Retina (tissue), 1 donor: ENCODE measurements around the gene LUZP2.
"Not testable (repeated sequence)": the region's sequence is repeated elsewhere in the genome, so short reads cannot be mapped to it uniquely, and the experiment has no call there.

Experiments
- DNase-seq: peaks from one replicate; pipeline ENCODE4 v3.0.0-alpha.2; 2016

Gene LUZP2

DNA sequence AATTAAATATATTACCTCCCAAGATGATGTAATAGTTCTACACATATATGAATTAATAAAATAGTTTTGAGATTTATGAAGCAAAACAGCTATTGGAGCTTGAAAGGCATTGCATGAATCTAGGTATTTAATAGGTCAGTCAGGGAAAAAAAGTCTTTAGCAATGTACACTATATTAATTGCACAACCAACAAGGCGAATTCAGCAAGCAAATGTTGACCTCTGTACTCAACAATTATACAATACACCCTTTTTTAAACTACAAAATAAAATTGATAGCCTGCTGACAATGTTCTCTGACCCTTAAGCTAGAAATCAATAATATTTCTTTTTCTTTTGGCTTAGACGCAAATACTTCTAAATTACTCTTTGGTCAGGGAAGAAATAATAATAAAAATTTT, 345.5 kb downstream of the LUZP2 start:
- no peak for DNase-seq

DNA sequence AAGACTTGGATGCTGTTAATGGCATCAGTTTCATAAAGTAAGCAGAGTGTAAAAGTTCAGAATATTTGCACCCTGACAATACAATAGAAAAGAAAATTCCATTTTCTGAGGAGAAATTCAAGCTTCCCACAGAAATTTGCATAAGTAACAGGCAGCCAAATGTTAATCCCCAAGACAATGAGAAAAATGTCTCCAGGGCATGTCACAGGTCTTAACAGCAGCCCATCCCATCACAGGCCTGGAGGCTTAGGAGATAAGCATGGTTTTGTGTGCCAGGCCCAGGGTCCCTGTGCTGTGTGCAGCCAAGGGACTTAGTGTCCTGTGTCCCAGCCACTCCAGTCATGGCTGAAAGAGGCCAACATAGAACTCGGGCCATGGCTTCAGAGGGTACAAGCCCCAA, 347.6 kb downstream of the LUZP2 start:
- DNase-seq = no peak

DNA sequence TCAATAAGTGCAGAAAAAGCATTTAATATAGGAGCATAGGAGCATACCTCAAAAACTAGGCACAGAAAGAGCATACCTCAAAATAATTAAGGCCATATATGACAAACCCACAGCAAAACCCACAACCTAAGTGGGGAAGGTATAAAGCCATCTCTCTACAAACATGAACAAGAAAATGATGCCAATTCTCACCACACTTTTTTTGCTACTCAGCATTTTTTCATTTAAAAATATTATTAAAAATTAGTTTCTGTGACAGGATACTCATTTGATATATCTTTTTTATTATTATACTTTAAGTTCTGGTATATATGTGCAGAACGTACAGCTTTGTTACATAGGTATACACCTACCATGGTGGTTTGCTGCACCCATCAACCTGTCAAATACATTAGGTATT, 352.0 kb downstream of the LUZP2 start:
- no peak for DNase-seq

DNA sequence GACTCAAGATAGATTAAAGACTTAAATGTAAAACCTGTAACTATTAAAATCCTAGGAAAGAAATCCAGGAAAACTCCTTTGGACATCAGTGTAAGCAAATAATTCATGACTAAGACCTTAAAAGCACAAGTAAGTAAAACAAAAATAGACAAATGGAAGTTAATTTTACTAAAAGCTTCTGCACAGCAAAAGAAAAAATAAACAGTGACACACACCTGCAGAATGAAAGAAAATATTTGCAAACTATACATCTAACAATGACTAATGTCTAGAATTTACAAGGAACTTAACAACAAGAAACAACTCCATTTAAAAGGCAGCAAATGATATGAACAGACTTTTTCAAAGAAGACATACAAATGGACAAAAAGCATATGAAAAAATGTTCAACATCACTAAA, 359.1 kb downstream of the LUZP2 start:
- DNase-seq = no peak

DNA sequence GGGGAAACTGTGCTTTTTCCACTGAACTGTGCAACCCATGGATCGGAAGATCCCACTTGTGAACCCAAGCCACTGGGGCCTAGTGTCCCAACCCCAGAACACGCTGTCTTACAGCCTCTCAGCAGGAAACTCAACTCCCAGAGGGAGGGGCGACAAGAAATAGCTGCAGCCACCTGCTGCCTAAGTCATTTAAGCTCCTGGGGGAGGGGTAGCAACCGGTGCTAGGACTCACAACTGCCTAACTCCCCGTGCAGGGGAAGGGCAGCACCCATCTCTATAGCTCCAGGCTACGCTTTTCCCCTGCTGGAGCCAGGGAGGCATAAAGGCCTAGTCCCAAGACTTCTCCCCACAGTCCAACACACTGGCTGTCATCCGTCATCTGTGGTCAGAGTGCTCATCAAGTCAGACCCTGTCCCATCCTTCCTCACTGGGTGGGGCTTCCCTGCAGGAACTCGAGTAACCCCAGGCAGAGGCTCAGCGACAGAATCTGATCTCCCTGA, 363.0 kb downstream of the LUZP2 start:
- DNase-seq = no peak

DNA sequence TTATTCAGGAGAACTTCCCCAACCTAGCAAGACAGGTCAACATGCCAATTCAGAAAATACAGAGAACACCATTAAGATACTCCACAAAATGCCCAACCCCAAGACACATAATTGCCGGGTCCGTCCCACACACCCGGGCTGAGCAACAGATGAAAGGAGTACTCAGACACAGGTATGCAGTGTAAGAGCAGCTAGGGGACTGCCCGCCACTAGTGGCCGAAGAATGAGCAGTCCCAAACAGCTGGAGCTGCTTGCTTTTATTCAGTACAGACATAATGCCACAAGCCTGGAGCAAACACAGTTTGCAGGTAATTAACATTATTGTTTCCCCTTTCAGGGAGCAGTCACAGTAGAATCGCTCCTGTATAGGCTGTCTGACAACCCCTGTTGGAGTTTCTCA, 364.6 kb downstream of the LUZP2 start:
- DNase-seq = no peak

DNA sequence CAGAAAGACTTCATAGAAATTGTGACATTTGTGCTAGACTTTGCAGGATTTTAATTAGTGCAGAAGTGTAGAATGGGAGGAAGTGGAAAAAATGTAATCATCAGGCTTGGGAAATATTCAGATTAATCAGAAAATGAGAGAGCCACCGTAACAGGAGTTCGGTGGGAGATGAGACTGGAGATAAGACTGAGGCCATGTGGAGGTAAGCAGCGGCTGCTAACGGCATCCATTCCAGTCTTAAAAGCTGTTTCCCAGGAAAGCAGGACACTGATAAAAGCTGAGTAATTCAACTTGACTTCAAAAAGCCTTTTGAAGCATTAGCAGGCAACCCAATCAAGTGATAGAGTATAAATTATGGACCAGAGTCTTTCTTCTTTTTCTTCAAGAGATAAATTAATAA, 369.9 kb downstream of the LUZP2 start:
- DNase-seq = no peak

DNA sequence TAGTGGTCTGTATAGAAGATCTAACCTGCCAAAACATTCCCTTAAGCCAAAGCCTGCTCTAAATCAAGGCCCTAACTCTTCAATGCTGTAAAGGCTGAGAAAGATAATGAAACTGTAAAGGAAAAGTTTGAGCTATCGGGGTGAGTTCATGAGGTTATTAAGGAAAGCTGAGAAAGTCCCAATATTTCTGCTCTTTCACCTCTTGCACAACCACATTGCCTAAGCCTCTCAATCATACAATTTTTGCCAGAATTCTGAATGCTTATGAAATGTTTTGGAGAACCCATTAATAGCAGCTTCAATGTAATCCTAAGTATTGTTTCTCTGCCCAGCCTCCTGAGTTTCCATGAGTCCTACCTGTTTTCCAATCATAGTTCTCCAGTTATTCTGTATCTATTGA, 373.2 kb downstream of the LUZP2 start:
- DNase-seq = no peak

DNA sequence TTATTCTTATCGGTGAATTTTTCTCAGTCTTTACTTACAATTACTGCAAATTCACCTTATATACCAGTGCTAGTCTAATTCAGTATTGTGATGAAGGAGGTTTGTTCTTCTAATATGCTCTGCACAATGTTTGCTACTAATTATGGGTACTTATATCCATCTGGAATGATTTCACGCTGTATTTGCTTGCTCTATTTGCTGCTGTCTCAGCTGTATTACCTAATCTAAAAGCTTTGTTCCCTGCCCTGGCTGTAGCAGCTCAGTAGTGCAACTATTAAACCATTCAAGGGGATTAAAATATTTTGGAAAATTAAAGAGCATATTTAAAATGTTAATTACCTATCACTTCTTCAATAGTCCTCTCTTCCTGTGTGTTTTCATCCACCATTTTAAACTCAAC, 375.3 kb downstream of the LUZP2 start:
- DNase-seq = no peak

DNA sequence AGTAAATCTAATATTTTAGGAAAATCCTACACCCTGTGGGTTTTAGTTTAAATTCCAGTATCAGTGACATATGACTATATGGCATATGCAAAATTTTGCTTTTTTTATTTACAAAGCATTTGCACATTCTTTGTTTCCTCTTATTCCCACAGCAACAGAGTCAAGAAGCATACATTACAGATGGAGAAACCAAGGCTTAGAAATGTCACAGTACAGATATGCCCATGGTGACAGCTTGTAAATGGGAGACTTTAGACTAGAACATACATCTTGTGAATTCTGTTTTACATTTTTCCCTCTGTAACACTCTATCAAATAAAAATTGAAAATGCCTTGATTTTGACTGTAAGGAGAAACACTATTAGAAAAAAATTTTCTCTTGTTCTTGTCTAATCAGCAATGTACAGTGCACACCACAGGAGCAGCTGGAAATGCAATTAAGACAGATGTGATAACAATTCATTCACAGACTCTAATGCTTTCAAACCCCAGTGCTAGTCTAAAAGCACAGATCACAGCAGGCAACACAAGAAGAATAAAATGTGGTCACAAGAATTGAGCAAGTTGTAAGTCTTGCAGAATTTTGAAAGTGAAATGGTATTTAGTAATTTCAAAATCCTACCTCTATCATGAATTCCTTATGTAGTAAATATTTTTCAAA, 375.9 kb downstream of the LUZP2 start:
- no peak for DNase-seq

DNA sequence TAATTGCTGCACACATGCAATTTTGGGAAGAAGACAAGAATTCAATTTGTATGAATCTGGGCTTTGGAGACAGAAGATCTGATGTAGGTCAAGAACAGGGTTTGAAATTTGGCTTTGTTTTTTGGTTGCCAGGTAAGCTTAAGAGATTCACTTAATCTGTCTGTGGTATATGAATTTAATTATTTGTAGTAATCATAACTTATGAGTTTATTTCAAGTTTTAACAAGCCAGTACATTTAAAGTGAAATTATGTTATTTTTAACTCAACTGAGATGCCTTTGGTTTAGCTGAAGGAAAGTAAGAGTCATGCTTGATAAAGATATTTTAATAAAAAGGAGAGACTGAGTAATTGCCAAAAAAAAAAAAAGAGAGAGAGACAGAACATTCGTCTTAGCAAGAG, 384.1 kb downstream of the LUZP2 start:
- no peak for DNase-seq

DNA sequence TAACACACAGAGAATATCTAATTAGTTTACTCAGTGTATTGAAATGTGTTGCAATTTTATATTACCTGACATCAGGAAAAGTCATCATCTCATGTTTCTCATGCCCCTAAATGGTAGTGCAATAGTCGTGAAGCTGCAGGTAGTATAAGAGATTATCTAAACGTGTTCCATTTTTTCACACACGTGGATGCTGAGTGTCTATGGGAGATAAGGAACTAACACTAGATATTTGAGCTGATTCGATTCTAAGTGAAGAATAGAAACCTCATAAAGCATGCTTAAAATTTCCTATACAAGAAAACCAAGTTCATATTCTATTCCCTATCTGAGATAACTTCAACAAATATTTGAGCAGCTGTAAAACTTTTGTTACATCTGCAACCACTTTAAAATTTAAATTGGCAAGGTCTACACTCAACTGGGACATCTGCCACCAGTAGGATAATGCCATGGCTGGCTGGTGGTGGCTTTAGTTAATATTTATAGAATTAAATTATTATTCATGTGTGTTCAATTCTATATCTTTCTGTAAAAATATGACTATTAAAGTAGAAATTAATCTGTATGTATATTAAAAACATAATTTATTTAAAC, 388.8 kb downstream of the LUZP2 start:
- DNase-seq = no peak

DNA sequence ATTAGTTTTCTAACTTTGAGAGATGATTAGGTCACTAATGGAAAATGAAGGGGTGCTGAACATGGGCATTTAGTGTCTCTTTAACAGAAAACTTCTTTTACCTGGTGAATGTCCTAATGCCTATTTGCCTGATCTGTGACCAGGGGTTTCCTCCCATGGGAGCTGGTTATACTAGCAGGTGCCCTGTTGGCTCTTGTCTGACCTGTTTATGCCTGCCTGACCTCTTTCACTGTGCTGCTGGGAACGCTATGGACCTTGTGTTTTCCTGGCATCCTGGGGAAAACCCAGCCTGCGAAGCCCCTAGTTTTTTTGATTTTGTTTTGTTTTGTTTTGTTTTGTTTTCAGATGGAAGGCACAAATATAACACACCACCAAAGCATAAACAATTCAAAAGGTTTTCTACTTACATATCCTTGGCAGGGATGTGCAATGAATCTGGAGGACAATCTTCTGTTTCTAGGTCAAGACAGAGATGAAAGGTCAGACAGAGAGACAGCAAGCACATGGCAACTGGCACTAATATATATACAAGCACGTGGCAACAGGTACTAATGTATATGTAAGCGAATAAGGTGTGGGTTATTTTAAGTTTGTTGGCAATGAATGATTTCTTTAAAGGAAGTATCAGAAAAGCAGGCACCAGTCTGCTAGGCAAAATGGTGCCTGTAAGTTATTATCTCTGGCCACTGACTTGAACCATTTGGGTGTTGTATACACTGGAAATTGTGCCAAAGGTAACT, 390.2 kb downstream of the LUZP2 start:
- DNase-seq = no peak

DNA sequence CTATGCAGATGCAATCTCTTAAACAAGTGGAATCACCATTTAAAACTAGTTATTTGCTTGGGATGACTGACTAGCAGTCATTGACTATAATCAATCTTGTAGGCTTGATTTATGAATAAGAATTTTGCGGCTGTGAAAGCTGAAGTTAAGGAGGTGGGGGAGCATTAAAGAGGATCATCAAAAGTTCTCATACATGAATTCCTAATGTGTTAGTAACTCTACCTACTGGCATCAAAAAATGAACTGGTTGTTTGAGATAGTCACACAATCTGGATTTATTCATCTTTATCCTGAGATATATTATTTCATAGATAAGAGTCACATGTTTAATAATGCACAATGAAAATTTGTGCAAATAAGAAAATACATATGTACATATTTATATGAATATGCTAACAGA, 393.6 kb downstream of the LUZP2 start:
- DNase-seq = no peak

DNA sequence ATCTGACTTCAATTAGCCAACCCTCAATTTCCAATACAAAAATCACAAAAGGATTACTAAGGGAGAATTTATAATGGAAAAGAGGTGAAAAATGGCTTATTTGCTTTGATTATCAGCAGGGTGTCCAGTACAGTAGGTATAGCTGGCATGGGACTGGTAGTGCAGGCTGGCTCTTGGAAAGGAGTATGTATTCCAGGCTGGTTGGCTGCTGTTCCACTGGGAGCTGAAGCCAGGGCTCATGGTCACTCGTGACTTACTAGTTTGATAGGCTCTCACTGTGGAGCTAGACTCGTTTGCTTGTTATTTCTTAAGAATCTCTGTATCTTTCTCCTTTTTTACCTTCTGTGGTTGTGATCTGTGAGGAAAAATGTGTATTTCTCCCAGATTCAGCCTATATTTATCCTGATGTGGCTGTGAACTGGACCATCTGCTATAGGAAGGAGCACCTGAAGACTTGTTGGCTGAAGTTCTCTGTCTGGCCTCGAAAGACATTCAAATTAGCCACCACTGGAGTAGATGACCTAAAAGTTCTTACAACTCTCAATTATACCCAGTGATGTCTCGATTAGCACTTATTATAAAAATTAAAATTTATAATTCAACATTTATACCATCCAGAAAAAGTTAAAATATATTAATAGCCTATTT, 395.1 kb downstream of the LUZP2 start:
- DNase-seq = not testable (repeated sequence)

DNA sequence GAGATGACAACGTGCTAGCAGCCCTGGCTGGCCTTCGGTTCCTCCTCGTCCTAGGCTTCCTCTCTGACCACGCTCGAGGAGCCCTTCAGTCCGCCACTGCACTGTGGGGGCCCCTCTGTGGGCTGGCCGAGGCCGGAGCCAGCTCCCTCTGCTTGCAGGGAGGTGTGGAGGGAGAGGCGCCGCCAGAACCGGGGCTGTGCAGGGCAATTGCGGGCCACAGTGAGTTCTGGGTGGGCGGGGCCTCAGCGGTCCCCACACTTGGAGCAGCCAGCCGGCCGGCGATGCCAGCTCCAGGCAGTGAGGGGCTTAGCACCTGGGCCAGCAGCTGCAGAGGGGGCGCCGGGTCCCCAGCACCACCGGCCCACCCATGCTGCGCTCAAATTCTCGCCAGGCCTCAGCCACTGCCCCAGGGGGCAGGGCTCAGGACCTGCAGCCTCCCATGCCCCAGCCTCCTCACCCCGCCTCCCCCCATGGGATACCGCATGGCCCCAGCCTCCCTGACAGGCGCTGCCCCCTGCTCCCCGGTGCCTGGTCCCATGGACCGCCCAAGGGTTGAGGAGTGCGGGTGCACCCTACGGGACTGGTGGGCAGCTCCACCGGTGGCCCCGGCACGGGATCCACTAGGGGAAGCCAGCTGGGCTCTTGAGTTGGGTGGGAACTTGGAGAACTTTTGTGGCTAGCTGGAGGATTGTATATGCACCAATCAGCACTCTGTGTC, 399.4 kb downstream of the LUZP2 start:
- DNase-seq = no peak

DNA sequence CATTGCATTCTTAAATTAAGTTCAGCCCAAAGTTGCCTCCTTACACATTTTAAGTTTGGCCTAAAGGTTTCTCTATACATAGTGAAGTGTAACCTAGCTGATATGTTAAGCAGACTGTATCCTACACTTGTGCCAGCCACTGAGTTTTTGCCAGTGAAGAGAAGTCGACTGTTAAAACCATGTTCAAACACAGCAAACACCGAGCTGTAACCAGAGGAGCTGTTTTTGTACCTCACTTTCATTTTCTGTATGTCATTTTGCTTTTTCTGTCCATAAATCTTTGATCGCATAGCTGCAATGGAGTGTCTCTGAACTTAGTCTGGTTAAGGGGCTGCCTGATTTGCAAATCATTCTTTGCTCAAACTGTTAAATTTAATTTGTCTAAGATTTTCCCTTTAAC, 403.7 kb downstream of the LUZP2 start:
- no peak for DNase-seq

DNA sequence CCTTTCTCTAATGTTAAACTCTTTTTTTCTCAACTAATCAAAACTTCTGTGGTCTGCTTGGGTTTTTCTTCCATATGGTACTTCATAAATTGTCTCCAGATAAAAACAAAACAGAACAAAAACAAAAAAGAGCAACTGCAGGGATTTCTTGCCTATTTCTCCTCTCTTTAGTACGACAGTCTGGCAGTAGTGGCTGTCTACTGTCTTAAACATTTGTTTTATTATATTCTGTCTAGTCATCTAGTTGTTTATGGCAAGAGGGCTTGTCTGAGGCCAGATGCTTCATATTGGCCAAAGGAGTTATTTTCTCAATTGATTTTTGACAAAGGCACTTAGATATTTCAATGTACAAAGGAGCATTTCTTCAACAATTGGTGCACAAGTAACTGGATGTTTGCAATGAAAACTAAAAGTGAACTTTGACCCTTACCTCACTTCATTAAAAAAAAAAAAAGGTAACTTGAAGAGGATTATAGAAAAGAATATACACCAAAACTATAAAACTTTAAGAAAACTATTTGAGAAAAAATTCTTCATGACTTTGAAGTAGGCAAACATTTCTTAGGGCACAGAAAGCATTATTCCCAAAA, 404.2 kb downstream of the LUZP2 start:
- DNase-seq = no peak

DNA sequence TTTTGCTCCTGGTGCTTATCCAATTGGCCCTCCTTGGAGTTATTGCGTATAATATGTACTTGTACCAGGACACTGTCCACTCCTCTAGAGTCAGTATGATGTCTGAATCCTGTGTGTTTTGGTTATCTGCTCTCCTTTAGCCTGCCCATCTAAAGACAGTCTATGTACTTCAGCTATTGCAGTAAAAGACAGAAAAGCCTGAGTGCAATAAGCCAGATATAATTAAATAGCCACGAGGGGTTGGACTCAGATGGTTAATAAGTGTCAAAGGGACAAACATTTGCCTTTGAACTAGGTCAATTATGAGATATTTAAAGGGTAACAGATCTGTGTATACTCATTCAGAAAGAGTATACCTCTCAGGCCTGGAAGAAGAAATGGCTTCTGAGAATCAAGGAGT, 406.7 kb downstream of the LUZP2 start:
- DNase-seq = no peak

DNA sequence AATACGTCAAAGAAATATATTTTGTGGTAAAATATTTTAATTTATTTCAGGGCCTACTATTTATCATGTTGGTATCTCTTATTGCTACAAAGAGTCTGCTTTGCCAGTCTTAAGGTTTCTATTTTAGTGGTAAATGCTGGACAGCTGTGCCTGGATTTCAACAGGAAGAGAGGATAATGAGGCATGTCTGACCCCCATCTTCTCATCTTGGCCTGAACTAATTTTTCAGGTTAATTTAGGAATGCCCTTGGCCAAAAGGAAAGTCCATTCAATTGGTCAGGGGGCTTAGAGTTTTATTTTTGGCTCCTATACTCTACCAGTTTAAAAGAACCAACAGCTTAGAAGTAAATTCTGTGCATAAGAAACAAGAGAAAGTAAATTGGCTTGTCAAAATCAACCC, 428.2 kb downstream of the LUZP2 start:
- DNase-seq = no peak

DNA sequence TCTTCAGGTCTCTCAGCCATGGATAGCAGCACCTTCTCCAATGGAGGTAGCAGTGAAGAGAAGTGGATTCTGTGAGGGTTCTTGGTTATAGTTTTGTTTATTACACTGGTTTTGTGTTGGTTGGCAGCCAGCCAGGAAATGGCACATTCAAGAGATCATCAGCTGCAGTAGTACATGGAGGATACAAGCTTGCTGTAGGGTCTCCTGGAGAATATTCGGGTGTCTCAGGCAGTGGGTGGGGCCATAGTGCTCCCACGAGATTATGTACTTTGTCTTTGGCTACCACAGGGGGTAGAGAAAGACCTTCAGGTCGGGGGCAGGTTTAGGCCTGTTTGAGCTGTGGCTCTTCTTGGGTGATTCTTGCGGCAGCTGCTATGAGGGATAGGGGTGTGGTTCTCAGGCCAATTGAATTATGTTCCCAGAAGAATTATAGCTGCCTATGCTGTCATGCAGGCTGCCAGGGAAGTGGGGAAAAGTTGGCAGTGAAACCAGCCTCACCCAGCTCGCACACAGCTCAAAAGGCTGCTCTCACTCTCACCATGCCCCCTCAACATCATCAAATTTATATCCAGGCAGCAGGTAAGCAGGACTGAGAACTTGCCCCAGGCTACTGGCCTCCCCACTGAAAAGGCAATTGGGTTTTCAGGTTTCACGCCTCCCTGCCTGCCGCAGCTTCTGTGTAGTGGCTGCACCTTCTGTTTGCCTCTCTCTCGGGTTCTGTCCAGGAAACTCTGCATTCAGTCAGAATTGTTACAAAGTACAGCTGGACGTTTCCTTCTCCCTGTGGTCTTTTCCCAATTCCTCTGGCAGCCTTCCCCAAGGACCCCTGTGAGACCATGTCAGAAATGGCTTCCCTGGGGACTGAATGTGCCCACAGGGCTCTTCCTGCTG, 435.5 kb downstream of the LUZP2 start:
- no peak for DNase-seq
